Stimulated activated CD4-positive, alpha-beta T cell treated with anti-CD3 and anti-CD28 coated beads, Interleukin-12 subunit alpha, Interleukin-12 subunit beta, amount 100 ng/mL, for 4 hours (primary cell): ENCODE measurements around the gene RFPL4AL1.
"Not testable (repeated sequence)": the region's sequence is repeated elsewhere in the genome, so short reads cannot be mapped to it uniquely, and the experiment has no call there.

Experiments
- DNase-seq: peaks from one replicate; pipeline ENCODE4 v3.0.0-alpha.2; 2020

RFPL4AL1 gene

DNA sequence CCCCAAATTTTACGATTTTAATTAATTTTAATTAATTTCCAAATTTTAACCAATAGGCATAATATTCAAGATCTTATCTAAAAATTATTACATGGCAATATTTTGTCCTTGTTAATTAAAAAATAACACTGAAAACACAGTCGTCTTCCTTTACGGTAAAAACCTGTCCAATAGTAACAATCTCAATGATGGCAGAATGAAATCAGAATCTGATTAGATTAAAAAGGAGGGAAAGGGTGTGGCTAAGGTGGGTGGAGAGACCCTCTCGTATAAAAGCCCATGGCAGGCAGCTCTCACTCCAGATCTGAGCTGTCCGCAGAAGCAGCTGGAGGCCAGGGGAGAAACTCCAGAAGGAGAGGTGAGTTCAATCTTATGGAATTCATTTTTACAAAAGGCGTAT is at the start of gene RFPL4AL1:
RFPL4AL1 (plus strand) TSS at position 301 of the 400 bp plus-strand sequence. CDS start 2,687 bp downstream, outside the sequence.
- not testable (repeated sequence) for DNase-seq

DNA sequence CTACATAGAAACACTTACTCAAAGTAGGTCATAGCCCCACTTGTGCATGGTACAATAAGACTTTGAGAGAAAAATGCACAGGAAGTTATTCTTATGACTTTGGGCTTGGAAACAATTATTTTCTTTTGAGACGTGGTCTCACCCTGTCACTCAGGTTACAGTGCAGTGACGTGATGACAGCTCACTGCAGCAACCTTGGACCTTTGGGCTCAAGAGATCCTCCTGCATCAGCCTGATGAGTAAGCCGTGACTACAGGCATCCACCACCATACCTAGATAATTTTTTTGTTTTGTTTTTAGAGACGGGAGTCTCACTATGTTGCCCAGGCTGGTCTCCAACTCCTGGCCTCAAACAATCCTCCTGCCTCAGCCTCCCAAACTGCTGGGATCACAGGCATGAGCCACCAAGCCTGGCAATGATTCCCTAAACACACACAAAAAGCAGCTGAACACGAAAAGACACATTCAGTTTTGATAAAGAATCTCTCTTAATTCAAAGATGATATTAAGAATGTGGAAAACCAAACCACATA is 48.6 kb upstream of the RFPL4AL1 start:
- DNase-seq: no peak

DNA sequence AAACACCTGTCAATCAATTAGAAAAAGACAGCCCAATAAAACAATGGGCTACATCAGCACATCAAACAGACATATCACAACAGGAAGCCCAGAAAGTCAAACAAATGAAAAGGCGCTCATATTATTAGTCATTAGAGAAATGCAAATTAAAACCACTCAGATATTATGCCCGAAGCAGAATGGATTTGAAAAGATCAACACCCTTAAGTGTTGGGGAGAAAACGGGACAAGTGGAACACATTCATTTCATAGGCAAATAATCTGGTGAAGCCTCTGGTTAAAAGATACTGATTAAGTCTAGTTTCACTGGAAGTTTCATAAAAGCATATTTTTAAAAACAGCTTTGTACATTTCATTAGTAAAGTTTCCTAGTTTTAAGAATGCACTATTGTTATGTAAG is 48.1 kb upstream of the RFPL4AL1 start:
- DNase-seq: no peak

DNA sequence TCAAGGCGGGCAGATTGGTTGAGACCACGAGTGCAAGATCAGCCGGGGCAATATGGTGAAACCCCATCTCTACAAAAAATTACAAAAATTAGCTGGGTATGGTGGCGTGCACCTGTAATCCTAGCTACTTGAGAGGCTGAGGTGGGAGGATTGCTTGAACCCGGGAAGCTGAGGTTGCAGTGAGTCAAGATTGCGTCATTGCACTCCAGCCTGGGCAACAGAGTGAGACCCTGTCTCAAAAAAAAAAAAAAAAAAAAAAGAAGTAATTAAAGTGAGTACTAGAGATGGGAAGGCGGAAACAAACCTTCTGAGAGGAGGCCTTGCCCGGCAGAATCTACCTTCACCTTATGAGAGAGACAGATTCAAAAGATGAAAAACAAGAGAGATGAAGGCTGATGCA is 45.4 kb upstream of the RFPL4AL1 start:
- no peak for DNase-seq

DNA sequence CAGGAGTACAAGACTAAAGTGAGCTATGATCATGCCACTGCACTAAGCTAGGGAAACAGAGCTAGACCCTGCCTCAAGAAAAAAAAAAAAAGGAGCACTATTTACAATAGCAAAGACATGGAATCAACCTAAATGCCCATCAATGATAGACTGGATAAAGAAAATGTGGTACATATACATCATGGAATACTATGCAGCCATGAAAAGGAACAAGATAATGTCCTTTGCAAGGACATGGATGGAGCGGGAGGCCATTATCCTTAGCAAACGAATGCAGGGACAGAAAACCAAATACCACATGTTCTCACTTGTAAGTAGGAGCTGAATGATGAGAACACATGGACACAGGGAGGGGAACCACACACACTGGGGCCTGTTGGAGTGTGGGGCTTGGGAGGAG is 38.5 kb upstream of the RFPL4AL1 start:
- DNase-seq: not testable (repeated sequence)

DNA sequence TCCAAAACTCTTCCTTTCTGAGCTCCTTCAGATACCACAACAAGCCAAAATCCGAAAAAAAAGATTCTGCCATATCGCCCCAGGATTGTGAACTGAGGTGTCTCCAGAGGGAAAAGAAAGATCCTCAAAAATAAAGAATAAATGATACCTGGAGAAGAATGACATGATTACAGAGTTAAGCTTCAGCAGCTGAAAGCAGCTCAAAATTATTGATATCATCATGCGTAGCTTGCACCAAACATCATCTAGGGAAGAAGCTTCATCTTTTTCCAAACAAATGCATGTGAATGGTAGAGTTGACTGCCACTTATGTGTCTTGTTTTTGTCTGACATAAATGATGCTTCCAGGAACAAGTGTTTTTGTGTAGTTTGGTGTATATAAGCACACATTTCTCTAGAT is 30.6 kb upstream of the RFPL4AL1 start, which contains the start of gene NLRP9:
NLRP9 (minus strand) TSS at position 101 of the 400 bp plus-strand sequence; CDS start at position 73, 28 bp downstream.
- no peak for DNase-seq

DNA sequence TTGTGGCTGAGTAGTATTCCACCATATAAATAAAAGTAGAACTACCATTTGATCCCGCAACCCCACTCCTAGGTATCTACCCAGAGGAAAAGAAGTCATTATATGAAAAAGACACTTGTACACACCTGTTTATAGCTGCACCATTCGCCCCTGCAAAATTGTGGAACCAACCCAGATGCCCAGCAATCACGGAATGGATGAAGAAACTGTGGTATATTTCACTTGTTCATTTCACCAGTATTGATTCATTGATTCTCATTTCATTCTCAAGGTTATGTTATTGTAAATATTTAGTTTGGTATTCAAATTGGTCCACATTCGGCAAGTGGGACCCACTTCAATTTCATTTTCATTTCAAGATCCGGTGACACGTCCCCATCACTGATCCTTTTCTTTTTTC is 18.2 kb upstream of the RFPL4AL1 start:
- DNase-seq: no peak

DNA sequence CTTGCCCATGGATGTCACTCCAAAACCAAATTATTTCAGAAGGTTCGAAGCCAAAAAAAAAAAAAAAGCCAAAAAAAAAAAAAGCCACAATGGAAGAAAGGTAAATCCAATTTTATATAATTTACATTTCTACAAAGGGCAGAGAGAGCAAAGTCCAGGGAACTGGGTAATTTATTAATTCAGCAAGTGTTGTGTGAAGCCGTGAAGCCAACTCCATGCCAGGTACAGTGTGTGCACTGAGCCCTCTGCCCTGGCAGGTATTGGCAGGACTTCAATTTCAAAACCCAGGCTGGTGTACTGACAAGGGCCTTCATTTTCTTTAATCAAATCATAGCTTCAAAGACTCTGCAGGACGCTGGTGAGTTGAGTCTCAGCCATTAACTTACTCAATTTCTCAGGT is 15.5 kb upstream of the RFPL4AL1 start:
- no peak for DNase-seq

DNA sequence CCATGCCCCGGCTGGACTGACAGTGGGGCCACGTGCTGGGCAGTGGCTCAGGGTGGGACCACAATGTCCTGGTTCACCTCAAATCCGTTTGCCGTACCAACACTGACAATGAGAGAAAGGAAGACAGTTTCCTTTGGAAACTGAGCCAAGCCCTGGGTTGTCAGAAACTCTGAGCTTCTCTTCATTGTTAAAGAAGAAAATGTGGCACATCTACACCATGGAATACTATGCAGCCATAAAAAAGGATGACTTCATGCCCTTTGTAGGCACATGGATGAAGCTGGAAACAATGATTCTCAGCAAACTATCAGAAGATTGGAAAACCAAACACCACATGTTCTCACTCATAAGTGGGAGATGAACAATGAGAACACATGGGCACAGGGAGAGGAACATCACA is 12.1 kb upstream of the RFPL4AL1 start:
- DNase-seq: not testable (repeated sequence)

DNA sequence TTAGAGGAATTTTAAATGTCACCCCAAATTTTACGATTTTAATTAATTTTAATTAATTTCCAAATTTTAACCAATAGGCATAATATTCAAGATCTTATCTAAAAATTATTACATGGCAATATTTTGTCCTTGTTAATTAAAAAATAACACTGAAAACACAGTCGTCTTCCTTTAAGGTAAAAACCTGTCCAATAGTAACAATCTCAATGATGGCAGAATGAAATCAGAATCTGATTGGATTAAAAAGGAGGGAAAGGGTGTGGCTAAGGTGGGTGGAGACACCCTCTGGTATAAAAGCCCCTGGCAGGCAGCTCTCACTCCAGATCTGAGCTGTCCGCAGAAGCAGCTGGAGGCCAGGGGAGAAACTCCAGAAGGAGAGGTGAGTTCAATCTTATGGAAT is 10.1 kb upstream of the RFPL4AL1 start, which contains the start of gene RFPL4A:
RFPL4A (plus strand) TSS at position 301 of the 400 bp plus-strand sequence. CDS start 2,704 bp downstream, outside the sequence.
- not testable (repeated sequence) for DNase-seq

DNA sequence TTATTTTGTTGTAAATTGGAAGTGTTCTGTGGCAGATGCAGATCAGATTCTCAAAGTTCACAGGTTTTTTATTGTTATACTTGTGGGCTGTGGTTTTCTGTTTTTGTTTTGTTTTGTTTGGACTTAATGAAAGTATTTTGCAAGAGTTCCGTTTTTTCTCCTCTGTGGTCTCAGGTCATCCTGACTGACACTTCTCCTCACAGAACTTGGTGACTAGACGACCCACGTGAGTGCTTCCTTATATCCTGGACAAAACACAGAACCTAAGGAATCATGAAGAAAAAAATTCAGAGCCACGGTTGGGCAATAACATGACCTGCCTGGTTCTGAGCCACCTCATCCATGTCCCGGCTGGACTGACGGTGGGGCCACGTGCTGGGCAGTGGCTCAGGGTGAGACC is 2.5 kb upstream of the RFPL4AL1 start:
- DNase-seq: no peak

DNA sequence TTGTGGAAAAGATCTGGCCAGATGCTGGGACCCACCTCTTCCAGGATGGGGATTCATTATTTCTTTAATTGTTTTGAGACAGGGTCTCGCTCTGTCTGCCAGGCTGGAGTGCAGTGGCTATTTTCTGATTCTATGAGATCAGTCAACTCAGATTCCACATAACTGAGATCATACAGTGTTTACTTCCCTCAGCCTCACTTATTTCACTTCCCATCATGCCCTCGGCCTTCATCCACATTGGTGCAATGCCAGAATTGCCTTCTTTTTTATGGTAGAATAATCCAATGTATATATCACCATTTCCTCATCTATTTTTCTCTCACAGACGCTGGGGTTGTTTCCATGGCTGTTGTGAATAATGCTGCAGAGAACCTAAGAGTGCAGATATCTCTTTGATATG is 714 bp downstream of the RFPL4AL1 start:
- not testable (repeated sequence) for DNase-seq

DNA sequence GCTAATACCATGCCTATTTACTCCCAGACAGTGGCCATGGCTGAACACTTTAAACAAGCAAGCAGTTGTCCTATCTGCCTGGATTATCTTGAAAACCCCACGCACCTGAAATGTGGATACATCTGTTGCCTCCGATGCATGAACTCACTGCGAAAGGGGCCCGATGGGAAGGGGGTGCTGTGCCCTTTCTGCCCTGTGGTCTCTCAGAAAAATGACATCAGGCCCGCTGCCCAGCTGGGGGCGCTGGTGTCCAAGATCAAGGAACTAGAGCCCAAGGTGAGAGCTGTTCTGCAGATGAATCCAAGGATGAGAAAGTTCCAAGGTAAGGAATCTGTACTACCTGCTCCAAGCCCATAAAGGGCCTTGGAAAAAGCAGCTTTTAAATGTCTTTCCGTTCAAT is 8.6 kb downstream of the RFPL4AL1 start:
- DNase-seq: no peak

DNA sequence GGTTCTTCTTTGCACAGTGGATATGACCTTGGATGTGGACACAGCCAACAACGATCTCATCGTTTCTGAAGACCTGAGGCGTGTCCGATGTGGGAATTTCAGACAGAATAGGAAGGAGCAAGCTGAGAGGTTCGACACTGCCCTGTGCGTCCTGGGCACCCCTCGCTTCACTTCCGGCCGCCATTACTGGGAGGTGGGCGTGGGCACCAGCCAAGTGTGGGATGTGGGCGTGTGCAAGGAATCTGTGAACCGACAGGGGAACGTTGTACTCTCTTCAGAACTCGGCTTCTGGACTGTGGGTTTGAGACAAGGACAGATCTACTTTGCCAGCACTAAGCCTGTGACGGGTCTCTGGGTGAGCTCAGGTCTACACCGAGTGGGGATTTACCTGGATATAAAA is 9.4 kb downstream of the RFPL4AL1 start:
- DNase-seq: no peak

DNA sequence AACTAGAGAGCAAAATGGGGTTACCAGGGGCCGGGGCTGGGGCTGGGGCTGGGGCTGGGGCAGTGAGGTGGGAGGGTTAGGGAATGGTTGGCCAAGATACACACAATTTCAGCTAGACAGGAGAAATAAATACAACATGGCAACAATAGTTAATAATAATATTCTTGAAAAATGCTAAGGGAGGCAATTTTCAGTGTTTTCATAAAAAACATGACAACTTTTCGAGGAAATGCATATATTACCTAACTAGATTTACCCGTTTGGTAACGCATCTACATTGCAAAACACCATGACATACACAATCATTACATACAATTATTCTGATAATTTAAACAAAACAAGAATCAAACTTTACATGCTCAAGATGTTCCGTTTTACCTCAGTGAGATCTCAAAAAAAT is 12.2 kb downstream of the RFPL4AL1 start:
- no peak for DNase-seq

DNA sequence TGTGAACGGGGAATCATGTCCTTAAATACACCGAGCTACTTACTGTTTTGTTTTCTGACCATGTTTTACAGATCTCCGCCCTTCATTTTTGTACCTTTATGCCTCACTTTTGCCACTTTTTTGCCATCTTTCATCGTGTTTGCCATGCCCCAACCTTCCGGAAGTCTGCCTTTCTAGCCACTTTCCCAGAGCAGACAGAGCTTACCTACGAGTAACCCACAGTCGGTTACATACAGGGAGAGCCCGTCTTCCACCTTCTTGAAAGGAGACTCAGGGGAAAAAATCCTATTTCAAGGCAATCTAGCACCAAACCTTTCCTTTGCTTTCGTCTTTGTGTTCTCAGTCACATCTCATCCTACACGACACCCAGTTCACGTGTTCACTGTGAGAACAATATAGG is 26.1 kb downstream of the RFPL4AL1 start:
- DNase-seq: no peak

DNA sequence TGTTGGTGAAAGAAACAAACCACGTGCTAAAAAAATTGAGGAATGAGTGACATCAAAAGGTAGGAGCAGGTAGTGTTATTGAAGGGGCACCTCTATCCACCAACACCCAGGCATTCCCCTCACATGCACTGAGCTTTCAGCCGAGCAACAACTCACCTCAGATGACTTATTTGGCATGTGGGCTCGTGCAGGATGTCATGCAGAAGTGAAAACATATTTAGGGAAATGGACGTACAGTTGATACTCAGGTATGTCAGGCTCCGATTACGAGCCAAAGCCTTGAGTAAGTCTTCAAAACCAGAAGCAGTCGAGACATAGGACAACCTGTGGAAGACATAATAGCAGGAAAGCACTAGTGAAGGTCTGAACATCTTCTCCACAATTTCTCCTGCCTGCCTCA is 32.5 kb downstream of the RFPL4AL1 start:
- no peak for DNase-seq

DNA sequence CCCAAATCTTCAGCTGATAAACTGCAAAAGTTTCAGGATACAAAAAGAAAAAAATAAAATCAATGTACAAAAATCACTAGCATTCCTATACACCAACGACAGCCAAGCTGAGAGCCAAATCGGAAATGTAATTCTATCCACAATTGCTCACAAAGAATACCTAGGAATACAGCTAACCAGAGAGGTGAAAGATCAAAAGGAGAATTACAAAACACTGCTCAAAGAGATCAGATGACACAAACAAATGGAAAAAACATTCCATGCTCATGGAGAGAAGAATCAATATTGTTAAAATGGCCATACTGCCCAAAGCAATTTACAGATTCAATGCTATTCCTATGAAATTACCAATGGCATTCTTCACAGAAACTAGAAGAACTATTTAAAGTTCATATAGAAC is 33.4 kb downstream of the RFPL4AL1 start:
- no peak for DNase-seq

DNA sequence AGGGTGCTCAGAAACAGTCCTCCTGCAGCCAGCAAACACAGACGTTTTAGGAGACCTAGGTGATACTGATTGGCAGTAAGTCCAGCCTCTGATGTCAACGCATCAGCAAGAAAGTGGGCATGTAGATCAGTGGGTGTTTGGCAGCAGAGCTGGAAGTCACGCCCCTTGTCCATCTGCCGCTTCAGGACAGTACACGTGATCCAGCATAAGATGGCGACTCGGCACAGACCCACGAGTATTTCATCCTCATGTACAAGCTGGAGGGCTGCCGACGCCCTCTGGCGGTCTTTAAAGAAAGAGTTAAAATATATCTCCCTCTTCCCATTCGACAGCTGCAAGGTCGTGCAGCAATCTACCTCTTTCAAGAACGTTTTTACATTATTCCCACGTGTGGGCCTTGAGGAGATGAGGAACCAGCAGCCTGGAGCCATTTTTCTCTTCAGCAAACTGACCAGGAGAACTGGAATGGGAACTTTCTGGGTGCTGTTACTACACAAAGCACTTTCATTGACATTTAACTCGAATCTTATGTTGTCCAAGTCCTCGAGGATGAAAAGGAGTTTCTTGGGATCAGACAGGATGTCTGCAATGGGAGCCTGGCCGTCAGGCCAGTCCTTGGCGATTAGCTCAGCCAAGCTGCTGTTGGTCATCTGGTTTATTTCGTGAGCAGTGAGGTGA is 40.6 kb downstream of the RFPL4AL1 start:
- peak; percentile 11 for DNase-seq

DNA sequence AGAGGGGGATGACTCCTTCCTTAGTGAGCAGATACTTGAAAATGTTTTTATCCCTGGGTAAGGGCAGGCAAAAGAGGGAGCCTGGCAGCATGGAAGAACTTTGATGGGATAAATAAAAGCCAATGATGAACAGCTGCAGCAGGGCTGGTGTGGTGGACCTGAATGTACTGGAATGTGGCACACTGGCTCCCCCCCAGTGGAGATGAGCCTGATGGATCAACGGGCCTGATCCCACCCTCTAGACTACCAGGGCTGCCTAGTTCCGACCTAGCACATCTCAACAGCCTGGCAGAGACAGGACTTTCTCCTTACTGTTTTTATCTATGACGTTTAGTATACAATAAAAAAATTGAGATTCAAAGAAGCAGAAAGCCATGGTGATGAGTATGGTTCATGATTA is 42.4 kb downstream of the RFPL4AL1 start:
- no peak for DNase-seq

DNA sequence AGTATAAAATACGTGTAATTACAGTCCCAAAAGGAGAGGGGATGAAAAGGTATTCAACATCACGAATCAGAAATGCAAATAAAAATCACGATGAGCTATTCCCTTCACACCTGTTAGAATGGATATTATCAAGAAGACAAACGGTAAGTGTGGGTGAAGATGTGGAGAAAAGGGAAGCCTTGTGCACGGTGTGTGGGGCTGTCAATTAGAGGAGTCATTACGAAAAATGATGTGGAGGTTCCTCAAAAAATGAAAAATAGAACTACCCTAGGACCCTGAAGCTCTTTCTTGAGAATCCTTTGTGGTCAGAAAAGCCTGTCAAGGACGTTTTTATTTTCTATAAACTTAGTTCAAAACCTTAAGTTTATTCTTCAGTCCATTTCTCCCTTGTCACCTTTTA is 43.5 kb downstream of the RFPL4AL1 start:
- no peak for DNase-seq

DNA sequence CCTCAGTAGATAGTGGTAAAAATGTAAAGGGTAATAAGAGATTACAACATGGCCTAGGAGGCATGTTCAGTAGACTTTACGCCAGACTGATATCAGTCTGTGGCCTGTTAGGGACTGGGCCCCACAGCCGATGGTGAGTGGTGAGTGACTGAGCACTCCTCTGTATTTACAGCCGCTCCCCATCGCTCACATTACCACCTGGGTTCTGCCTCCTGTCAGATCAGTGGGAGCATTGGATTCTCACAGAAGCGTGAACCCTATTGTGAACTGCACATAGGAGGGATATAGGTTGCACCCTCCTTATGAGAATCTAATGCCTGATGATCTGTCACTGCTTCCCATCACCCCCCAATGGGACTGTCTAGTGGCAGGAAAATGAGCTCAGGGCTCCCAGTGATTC is 45.0 kb downstream of the RFPL4AL1 start:
- DNase-seq: no peak

DNA sequence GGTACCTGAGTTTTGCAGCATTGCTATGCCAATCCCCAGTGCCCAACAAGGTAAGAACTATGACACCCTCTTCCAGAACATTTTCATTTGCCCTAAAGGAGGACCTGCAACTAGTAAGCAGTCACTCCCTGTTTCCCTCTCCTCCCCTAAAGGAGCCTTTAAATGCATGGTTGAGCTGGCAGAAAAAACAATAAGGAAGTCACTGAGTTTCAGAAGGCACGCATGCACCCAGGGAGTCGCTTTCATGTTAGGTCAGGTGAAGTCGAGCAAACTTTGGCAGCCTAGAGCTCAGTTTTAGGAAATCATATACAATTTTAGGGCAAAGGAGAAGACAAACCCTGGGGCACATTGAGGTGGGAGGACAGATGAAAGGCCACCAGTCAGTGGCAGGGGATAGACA is 51.1 kb downstream of the RFPL4AL1 start:
- no peak for DNase-seq
